GM06990 (cell line): Measurements from ENCODE around the gene ZNF514.

Experiments used
- DNase-seq: peaks from one replicate; pipeline ENCODE4 v3.0.0-alpha.2; 2011; ENCODE audit not compliant: insufficient read length; ENCODE audit errors: extremely low read depth
- H3K27me3 ChIP-seq: replicated peaks from 2 replicates; pipeline ENCODE4 v1.6.0; 2011; ENCODE audit warnings: low read length; ENCODE audit not compliant: control insufficient read depth, insufficient read depth
- H3K36me3 ChIP-seq: 2 replicates; pipeline ENCODE4 v1.5.1; 2011; ENCODE audit warnings: low read length; ENCODE audit not compliant: control insufficient read depth, insufficient read depth
- H3K4me3 ChIP-seq: replicated peaks from 2 replicates; pipeline ENCODE4 v1.5.1; 2011; ENCODE audit warnings: low read depth, mild to moderate bottlenecking, control low read depth, low read length
- CTCF ChIP-seq: IDR thresholded peaks from 2 replicates; pipeline ENCODE4 v1.5.1; 2011; ENCODE audit warnings: low read length, control low read depth, mild to moderate bottlenecking, inconsistent platforms; ENCODE audit not compliant: insufficient read depth, poor library complexity, severe bottlenecking

The ZNF514 gene

DNA sequence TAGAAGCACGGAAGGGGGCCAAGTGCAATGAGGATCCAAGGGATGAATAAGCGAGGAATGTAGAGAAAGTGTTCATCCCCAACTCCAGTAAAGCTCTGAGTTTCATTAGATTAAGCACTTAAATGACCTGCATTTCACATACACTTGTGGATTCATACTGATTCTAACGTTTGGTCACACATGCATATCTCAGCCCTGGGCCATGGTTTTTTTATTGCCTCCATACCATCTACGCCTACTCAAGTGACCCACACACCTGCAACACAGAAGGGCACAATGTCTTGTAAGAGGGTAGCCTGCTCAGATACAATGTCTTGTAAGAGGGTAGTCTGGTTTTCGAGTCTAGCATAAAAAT lies 37.5 kb downstream of the ZNF514 start:
- H3K27me3 ChIP-seq, result no peaks in the 10 kb centered on the region
- peak overlapping the region; percentile 97 for H3K4me3 ChIP-seq
- no peaks in the 10 kb centered on the region for H3K36me3 ChIP-seq
- no peak for DNase-seq
- TF ChIP-seq CTCF, result no peak

- H3K27me3 ChIP-seq, result no peaks in the 10 kb centered on the region
- H3K36me3 ChIP-seq, result no peaks in the 10 kb centered on the region
- peak within 1 kb of the TSS; percentile 97 for H3K4me3 ChIP-seq
- peak; percentile 87 for DNase-seq
- no peak for TF ChIP-seq CTCF
Measured at GRCh38 chr2:95121407-95122196, 38.0 kb downstream of the ZNF514 start, which contains the start of gene MRPS5. Gene MRPS5 (minus strand): TSS chr2:95121808. CDS start chr2:95121791, 17 bp downstream.

- DNase-seq, result no peak
- H3K27me3 ChIP-seq, result no peaks in the 10 kb centered on the region
- H3K36me3 ChIP-seq, result no peaks in the 10 kb centered on the region
- TF ChIP-seq CTCF, result no peak
- peak overlapping the region; percentile 97 for H3K4me3 ChIP-seq
Measured at GRCh38 chr2:95121093-95121406, 38.6 kb downstream of the ZNF514 start.

- Histone ChIP-seq H3K36me3 (no peaks in the 10 kb centered on the region; the same call in none of the 2 replicates), H3K27me3 (no peaks in the 10 kb centered on the region), H3K4me3 (no peak overlapping the region)
- DNase-seq, result peak; percentile 16
- TF ChIP-seq CTCF, result peak; percentile 83
Measured at GRCh38 chr2:95115418-95115817, 44.2 kb downstream of the ZNF514 start.

DNA sequence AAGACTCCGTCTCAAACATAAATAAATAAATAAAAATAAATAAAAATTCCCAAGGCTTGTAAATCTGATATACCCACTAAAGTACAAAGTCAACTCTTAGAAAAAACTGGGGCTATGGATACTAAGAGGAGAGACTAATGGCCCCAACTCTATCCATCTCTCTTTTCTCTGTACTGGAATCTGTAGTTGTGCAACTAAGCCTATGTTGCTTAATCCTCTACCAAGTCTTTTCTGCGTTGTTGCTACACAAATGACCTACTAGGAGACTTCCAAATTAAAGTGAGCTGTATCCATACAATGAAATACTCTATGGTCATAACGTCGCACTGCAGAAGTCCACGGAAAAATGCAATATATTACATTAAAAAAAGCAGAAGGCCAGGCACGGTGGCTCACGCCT lies 46.2 kb downstream of the ZNF514 start:
- H3K27me3 ChIP-seq, result no peaks in the 10 kb centered on the region
- no peak for TF ChIP-seq CTCF
- no peak overlapping the region for H3K4me3 ChIP-seq
- no peak for DNase-seq
- peaks cover 3% of the 10 kb centered on the region for H3K36me3 ChIP-seq
